ENCODE data around the gene LAD1. TPM values are rescaled to one million over a fixed set of nuclear protein-coding genes. Genes with fewer than 3 reads are reported as not detected.

The LAD1 gene
- total RNA-seq, 1 donor from 2014 or later: 0.17 TPM

- Mint-ChIP-seq H3K36me3 (ENCODE audit: low read depth) (peaks cover 9% of the 10 kb centered on the region), H3K4me3 (ENCODE audit: unreplicated experiment) (no peak overlapping the region), H3K27me3 (ENCODE audit: low read depth) (peaks cover 13% of the 10 kb centered on the region), H3K27ac (ENCODE audit: unreplicated experiment) (no peak overlapping the region), H3K9me3 (ENCODE audit: low read depth) (peaks cover 10% of the 10 kb centered on the region), H3K4me1 (ENCODE audit: low read depth) (no peaks in the 10 kb centered on the region)
- TF ChIP-seq CTCF (IDR thresholded peaks at IDR 0.05): no peak
- peak; percentile 62 for DNase-seq (ENCODE audit: low spot score)
These were observed 62.2 kb downstream of the LAD1 start for GRCh38 chr1:201336711-201337450.

- peak; percentile 44 for DNase-seq (ENCODE audit: low spot score)
- no peaks in the 10 kb centered on the region for H3K4me1 Mint-ChIP-seq (ENCODE audit: low read depth)
- H3K27me3 Mint-ChIP-seq (ENCODE audit: low read depth): peaks cover 8% of the 10 kb centered on the region
- H3K4me3 Mint-ChIP-seq (ENCODE audit: unreplicated experiment): no peak overlapping the region
- H3K27ac Mint-ChIP-seq (ENCODE audit: unreplicated experiment): no peak overlapping the region
- no peak for TF ChIP-seq CTCF (IDR thresholded peaks at IDR 0.05)
- H3K36me3 Mint-ChIP-seq (ENCODE audit: low read depth): peaks cover 3% of the 10 kb centered on the region
- H3K9me3 Mint-ChIP-seq (ENCODE audit: low read depth): peaks cover 4% of the 10 kb centered on the region
These were observed 63.2 kb downstream of the LAD1 start for GRCh38 chr1:201335901-201336300.

GRCh38 chr1:201335174-201335870 is 63.8 kb downstream of the LAD1 start:
- Mint-ChIP-seq H3K4me1 (ENCODE audit: low read depth) (peaks cover 2% of the 10 kb centered on the region), H3K9me3 (ENCODE audit: low read depth) (peaks cover 1% of the 10 kb centered on the region), H3K36me3 (ENCODE audit: low read depth) (peaks cover 3% of the 10 kb centered on the region), H3K27ac (ENCODE audit: unreplicated experiment) (no peak overlapping the region), H3K27me3 (ENCODE audit: low read depth) (peaks cover 8% of the 10 kb centered on the region), H3K4me3 (ENCODE audit: unreplicated experiment) (no peak overlapping the region)
- TF ChIP-seq CTCF (IDR thresholded peaks at IDR 0.05): no peak
- peak; percentile 32 for DNase-seq (ENCODE audit: low spot score)

GRCh38 chr1:201334325-201335173 is 64.6 kb downstream of the LAD1 start:
- Mint-ChIP-seq H3K4me3 (ENCODE audit: unreplicated experiment) (no peak overlapping the region), H3K36me3 (ENCODE audit: low read depth) (peaks cover 3% of the 10 kb centered on the region), H3K9me3 (ENCODE audit: low read depth) (no peaks in the 10 kb centered on the region), H3K4me1 (ENCODE audit: low read depth) (peaks cover 10% of the 10 kb centered on the region), H3K27me3 (ENCODE audit: low read depth) (peaks cover 3% of the 10 kb centered on the region), H3K27ac (ENCODE audit: unreplicated experiment) (no peak overlapping the region)
- DNase-seq (ENCODE audit: low spot score): peak; percentile 37
- no peak for TF ChIP-seq CTCF (IDR thresholded peaks at IDR 0.05)

Measured in chondrocyte (in vitro differentiated cells).